Ascending aorta (tissue), 2 donors: Measurements from ENCODE around the gene STX2. TPM values are rescaled to one million over a fixed set of nuclear protein-coding genes. Genes with fewer than 3 reads are reported as not detected.

ENCODE experiments used
- DNase-seq, 2 donors: peaks; one replicate each; pipeline ENCODE4 v3.0.0-alpha.2; 2019; ENCODE audit warnings: low spot score in 2 of 2
- H3K27ac ChIP-seq, 2 donors: fragments of 200-600 bp; sonication (generic); one replicate each; pipeline ENCODE4 v1.5.1; 2016 to 2017; ENCODE audit warnings: mild to moderate bottlenecking in 1 of 2
- H3K27me3 ChIP-seq: fragments of 200-600 bp; sonication (generic); one replicate; pipeline ENCODE4 v1.5.1; 2017
- H3K36me3 ChIP-seq, 2 donors: fragments of 200-600 bp; sonication (generic); one replicate each; pipeline ENCODE4 v1.5.1; 2016
- H3K4me1 ChIP-seq, 2 donors: fragments of 200-600 bp; sonication (generic); one replicate each; pipeline ENCODE4 v1.5.1; 2016 to 2017; ENCODE audit warnings: mild to moderate bottlenecking in 1 of 2
- H3K4me3 ChIP-seq, 2 donors: fragments of 200-600 bp; sonication (generic); one replicate each; pipeline ENCODE4 v1.5.1; 2016 to 2017; ENCODE audit warnings: mild to moderate bottlenecking in 1 of 2
- H3K9me3 ChIP-seq, 2 donors: fragments of 200-600 bp; sonication (generic); one replicate each; pipeline ENCODE4 v1.5.1; 2016
- intact Hi-C: fragments of 100-400 bp; cut with DNase I; formaldehyde crosslinking; loops from one replicate; pipeline ENCODE4 v1.15.1; 2023
- total RNA-seq: library from RNA; depleted of rRNA; stranded (reverse); fragments of >200 nt; gene quantifications from one replicate; pipeline ENCODE4 v1.1.0, GENCODE V29; 2016
- TF ChIP-seq, protein P1 (sequence below), 3 experiments: fragments of 200-600 bp in 2 of 3; fragments of 450-650 bp in 1 of 3; sonication (generic) in 2 of 3; IDR thresholded peaks; one replicate each; pipeline ENCODE4 v1.5.1; 2016 to 2019; ENCODE audit warnings: antibody characterized with exemption in 3 of 3, mild to moderate bottlenecking in 1 of 3, moderate library complexity in 1 of 3

The STX2 gene
- total RNA-seq, 1 donor from 2014 or later = 16.6 TPM

DNA sequence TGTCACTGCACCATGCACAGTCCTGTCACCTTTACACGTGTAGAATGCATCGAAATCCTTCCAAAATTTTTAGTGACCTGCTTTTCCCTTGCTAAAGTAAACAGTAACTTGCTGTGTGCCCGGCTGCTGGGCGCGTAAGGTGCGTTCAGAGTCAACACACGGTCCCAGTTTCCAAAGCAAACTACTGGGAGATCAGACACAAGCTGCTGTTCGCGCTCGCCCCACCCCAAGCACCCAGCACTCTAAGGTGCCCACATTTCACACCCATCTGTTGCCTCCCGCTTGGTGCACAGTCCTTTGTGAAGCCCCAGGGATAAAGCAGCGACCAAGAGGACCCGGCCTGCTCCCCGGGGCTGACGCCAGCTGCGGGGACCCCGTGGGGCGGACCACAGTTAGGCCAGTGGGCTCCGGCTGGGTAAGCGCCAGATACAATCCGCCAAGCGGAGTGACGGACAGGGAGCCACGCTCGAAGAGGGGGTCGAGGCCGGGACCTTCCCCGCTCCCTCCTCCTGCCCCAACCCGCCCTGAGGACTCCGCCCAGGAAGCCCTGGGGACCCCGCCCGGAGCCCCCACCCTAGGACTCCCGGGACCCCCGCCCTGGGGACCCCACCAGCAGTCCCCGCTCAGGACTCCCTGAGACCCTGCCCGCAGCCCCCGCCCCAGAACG is 633 bp downstream of the STX2 start:
- Histone ChIP-seq H3K4me1 (peaks cover 5 to 8% of the 10 kb centered on the region in 2 donors), H3K27ac (peak overlapping the region; percentile 64 to 75), H3K36me3 (no peaks in the 10 kb centered on the region), H3K27me3 (no peaks in the 10 kb centered on the region), H3K9me3 (no peaks in the 10 kb centered on the region), H3K4me3 (peak overlapping the region; percentile 93 to 100)
- peak in 1 of 2 donors; percentile 68 for DNase-seq
- intact Hi-C loops = loop anchor here (2.0 kb wide), 1 partner anchor 20 kb away; no protein-coding TSS in a partner anchor
- TF ChIP-seq, protein P1, sequence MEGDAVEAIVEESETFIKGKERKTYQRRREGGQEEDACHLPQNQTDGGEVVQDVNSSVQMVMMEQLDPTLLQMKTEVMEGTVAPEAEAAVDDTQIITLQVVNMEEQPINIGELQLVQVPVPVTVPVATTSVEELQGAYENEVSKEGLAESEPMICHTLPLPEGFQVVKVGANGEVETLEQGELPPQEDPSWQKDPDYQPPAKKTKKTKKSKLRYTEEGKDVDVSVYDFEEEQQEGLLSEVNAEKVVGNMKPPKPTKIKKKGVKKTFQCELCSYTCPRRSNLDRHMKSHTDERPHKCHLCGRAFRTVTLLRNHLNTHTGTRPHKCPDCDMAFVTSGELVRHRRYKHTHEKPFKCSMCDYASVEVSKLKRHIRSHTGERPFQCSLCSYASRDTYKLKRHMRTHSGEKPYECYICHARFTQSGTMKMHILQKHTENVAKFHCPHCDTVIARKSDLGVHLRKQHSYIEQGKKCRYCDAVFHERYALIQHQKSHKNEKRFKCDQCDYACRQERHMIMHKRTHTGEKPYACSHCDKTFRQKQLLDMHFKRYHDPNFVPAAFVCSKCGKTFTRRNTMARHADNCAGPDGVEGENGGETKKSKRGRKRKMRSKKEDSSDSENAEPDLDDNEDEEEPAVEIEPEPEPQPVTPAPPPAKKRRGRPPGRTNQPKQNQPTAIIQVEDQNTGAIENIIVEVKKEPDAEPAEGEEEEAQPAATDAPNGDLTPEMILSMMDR (IDR thresholded peaks at IDR 0.05) = no peak

DNA sequence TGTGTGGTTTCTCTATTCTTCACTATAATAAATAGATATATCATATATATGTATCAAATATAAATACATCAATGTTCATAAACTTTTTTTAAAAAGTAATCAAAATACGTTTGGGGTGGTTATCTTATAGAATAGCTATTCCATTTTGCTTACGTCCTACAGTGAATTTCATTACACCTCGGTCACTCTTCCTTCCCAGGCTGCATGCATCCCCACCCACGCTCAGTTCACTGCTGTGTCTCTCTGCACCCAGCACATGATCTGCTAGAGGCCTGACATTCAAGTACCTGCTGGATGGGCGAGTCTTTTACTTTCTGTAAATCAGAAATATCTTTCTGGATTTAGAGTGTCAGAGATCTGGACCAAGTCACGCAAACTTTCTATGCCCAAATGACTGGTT is 3.6 kb downstream of the STX2 start:
- no peaks in the 10 kb centered on the region for H3K9me3 ChIP-seq
- no peaks in the 10 kb centered on the region for H3K27me3 ChIP-seq
- intact Hi-C loops = no loop called here
- TF ChIP-seq, protein P1 (IDR thresholded peaks at IDR 0.05) = no peak
- H3K4me1 ChIP-seq = peaks cover 5 to 8% of the 10 kb centered on the region in 2 donors
- DNase-seq = no peak
- no peaks in the 10 kb centered on the region for H3K36me3 ChIP-seq
- no peak overlapping the region for H3K27ac ChIP-seq
- no peak overlapping the region for H3K4me3 ChIP-seq

DNA sequence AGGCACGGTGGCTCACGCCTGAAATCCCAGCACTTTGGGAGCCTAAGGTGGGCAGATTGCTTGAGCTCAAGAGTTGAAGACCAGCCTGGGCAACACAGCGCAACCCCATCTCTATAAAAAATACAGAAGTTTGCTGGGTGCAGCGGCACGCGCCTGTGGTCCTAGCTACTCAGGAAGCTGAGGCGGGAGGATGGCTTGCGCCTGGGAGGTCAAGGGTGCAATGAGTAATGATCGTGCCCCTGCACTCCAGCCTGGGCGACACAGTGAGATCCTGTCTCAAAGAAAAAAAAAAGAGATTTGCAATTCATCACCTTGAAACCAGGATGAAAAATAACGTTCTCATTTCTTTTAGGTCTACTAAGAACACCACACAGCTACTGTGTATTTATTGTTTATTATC is 4.0 kb downstream of the STX2 start:
- Histone ChIP-seq H3K4me1 (peaks cover 5 to 6% of the 10 kb centered on the region in 2 donors), H3K36me3 (no peaks in the 10 kb centered on the region), H3K9me3 (no peaks in the 10 kb centered on the region), H3K27ac (no peak overlapping the region), H3K27me3 (no peaks in the 10 kb centered on the region), H3K4me3 (no peak overlapping the region)
- TF ChIP-seq, protein P1 (IDR thresholded peaks at IDR 0.05) = no peak
- peak in 1 of 2 donors; percentile 47 for DNase-seq
- intact Hi-C loops = no loop called here

DNA sequence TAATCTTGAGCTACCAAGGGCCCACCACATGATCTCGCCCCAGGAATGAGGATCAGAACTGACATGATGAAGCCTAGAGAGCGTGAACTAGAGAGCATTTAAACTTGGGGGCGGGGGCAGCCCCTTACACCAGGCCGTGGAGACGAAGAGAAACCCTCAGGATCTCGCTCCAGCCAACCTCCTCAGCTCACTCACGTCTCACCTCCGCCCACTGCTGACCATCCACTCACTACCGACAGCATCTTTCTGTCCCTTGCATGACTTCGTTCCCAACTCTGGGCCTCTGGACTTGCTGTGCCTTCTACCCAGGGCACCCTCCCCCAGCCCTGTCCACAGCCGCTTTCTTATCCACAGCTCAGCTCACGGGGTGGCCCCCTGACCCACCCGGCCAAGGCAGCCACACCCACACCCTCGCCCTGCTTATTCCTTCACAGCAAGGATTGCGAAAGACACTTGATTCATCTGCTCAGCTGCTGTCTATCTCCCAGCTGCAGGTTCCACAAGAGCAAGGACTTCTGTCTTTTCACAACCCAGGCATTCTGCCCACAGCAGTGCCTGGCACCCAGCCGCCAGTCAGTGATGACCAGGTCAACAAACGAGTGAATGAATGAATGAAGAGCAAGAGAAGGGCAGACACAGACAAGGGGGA is 6.4 kb downstream of the STX2 start:
- DNase-seq = peak in 1 of 2 donors; percentile 60
- Histone ChIP-seq H3K27me3 (no peaks in the 10 kb centered on the region), H3K4me3 (no peak overlapping the region), H3K9me3 (no peaks in the 10 kb centered on the region), H3K36me3 (no peaks in the 10 kb centered on the region), H3K27ac (no peak overlapping the region), H3K4me1 (no peaks in the 10 kb centered on the region)
- TF ChIP-seq, protein P1 (IDR thresholded peaks at IDR 0.05) = no peak
- intact Hi-C loops = no loop called here

DNA sequence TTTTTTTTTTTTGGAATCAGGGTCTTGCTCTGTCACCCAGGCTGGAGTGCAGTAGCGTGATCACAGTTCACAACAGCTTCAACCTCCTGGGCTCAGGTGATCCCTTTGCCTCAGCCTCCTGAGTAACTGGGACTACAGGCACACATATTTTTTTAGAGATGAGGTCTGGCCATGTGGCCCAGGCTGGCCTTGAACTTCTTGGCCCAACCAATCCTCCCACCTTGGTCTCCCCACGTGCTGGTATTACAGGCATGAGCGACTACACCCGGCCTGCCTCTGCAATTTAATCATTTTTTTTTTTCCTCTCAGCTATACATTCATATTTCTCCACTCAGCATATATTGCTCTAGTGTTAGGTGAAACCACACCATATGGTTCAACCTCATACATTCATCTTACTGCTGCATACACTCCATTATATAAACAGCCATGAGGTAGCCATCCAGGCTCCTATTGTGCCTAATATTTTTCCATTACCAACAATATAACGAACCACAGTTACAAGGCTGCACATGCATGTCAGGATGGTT is 7.1 kb downstream of the STX2 start:
- intact Hi-C loops = no loop called here
- DNase-seq = peak in 1 of 2 donors; percentile 12
- no peaks in the 10 kb centered on the region for H3K36me3 ChIP-seq
- H3K27ac ChIP-seq = no peak overlapping the region
- TF ChIP-seq, protein P1 (IDR thresholded peaks at IDR 0.05) = no peak
- H3K4me3 ChIP-seq = no peak overlapping the region
- no peaks in the 10 kb centered on the region for H3K9me3 ChIP-seq
- no peaks in the 10 kb centered on the region for H3K27me3 ChIP-seq
- H3K4me1 ChIP-seq = no peaks in the 10 kb centered on the region
